Right atrium auricular region (tissue), 2 donors: ENCODE measurements around the gene TMEM258. TPM values are rescaled to one million over a fixed set of nuclear protein-coding genes. Genes with fewer than 3 reads are reported as not detected.

ENCODE experiments used
- DNase-seq: peaks from one replicate; pipeline ENCODE4 v3.0.0-alpha.2; 2019; ENCODE audit warnings: low spot score
- H3K27ac ChIP-seq, 2 donors: fragments of 200-600 bp; sonication (generic); 1 replicate in 1 of 2; 2 replicates in 1 of 2; pipeline ENCODE4 v1.5.1; 2016 to 2019
- H3K27me3 ChIP-seq, 2 donors: fragments of 200-600 bp; sonication (generic); one replicate each; pipeline versions ENCODE4 v1.5.1 to v1.6.0; 2017 to 2019
- H3K36me3 ChIP-seq: fragments of 200-600 bp; sonication (generic); one replicate; pipeline ENCODE4 v1.5.1; 2016
- H3K4me1 ChIP-seq, 2 donors: fragments of 200-600 bp; sonication (generic); one replicate each; pipeline versions ENCODE4 v1.5.1 to v1.6.0; 2017 to 2019
- H3K4me3 ChIP-seq, 2 donors: fragments of 200-600 bp; sonication (generic); 1 replicate in 1 of 2; 2 replicates in 1 of 2; pipeline ENCODE4 v1.5.1; 2017 to 2019; ENCODE audit warnings: mild to moderate bottlenecking in 1 of 2, moderate library complexity in 1 of 2
- H3K9me3 ChIP-seq, 2 donors: fragments of 200-600 bp; sonication (generic); one replicate each; pipeline ENCODE4 v1.5.1; 2019
- microRNA counts, 2 donors: library from miRNA; unstranded; fragments of <30 nt; microRNA quantifications; one replicate each; lab custom pipeline; 2016 to 2017
- total RNA-seq, 2 donors: library from RNA; depleted of rRNA; stranded (reverse); fragments of >200 nt; gene quantifications; one replicate each; pipeline ENCODE4 v1.1.0, GENCODE V29; 2016
- TF ChIP-seq, protein P1 (sequence below), 2 donors: fragments of 200-600 bp; sonication (generic); IDR thresholded peaks; one replicate each; pipeline ENCODE4 v1.5.1; 2019; ENCODE audit warnings: antibody characterized with exemption in 2 of 2

Gene TMEM258
- total RNA-seq, 2 donors from 2014 or later = 43.4 to 54.7 TPM

DNA sequence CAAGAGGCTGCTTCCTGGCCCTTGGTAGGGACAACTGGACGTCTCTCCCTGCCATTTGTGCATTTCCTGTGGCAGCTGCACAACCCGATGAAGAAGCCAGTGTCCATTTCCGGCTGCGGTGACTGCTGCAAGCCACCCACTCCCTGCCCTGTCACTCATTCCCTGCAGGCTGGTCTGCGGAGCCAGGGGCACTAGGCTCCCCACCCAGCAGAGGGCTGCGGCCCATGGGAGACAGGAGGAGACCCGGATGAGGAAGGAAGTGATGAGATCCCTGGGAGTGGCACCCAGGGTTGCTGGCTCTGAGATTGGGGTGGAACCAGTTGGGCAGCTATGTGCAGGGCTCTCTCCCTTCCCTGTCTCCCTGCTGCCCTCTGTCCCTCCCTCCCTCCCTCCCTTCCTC, 50.0 kb downstream of the TMEM258 start:
- H3K9me3 ChIP-seq = no peaks in the 10 kb centered on the region
- H3K36me3 ChIP-seq = peaks cover 8% of the 10 kb centered on the region
- no peaks in the 10 kb centered on the region for H3K27me3 ChIP-seq
- no peaks in the 10 kb centered on the region for H3K4me1 ChIP-seq
- no peak overlapping the region for H3K4me3 ChIP-seq
- TF ChIP-seq, protein P1, sequence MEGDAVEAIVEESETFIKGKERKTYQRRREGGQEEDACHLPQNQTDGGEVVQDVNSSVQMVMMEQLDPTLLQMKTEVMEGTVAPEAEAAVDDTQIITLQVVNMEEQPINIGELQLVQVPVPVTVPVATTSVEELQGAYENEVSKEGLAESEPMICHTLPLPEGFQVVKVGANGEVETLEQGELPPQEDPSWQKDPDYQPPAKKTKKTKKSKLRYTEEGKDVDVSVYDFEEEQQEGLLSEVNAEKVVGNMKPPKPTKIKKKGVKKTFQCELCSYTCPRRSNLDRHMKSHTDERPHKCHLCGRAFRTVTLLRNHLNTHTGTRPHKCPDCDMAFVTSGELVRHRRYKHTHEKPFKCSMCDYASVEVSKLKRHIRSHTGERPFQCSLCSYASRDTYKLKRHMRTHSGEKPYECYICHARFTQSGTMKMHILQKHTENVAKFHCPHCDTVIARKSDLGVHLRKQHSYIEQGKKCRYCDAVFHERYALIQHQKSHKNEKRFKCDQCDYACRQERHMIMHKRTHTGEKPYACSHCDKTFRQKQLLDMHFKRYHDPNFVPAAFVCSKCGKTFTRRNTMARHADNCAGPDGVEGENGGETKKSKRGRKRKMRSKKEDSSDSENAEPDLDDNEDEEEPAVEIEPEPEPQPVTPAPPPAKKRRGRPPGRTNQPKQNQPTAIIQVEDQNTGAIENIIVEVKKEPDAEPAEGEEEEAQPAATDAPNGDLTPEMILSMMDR (IDR thresholded peaks at IDR 0.05) = no peak
- DNase-seq = no peak
- no peak overlapping the region for H3K27ac ChIP-seq

- TF ChIP-seq, protein P1 (IDR thresholded peaks at IDR 0.05) = no peak
Measured at GRCh38 chr11:61739966-61740365, 52.4 kb downstream of the TMEM258 start.

GRCh38 chr11:61739413-61739812, 53.0 kb downstream of the TMEM258 start:
- DNase-seq = no peak
- Histone ChIP-seq H3K27ac (no peak overlapping the region), H3K27me3 (no peaks in the 10 kb centered on the region), H3K36me3 (peaks cover 23% of the 10 kb centered on the region), H3K9me3 (no peaks in the 10 kb centered on the region), H3K4me1 (no peaks in the 10 kb centered on the region), H3K4me3 (no peak overlapping the region)
- TF ChIP-seq, protein P1 (IDR thresholded peaks at IDR 0.05) = no peak

More at GRCh38 chr11:61739966-61740365, 52.4 kb downstream of the TMEM258 start:
- no peaks in the 10 kb centered on the region for H3K27me3 ChIP-seq
- H3K27ac ChIP-seq = no peak overlapping the region
- H3K4me3 ChIP-seq = no peak overlapping the region
- peaks cover 23% of the 10 kb centered on the region for H3K36me3 ChIP-seq
- no peaks in the 10 kb centered on the region for H3K4me1 ChIP-seq
- H3K9me3 ChIP-seq = no peaks in the 10 kb centered on the region
- DNase-seq = no peak

MicroRNA genes within 50 kb of the gene (microRNA counts, 767-probe panel; counts per million panel counts)
- microRNA hsa-miR-1908 (lab: Ali Mortazavi, UCI) (0 to 1,627 counts per million in 2 donors), microRNA hsa-miR-611 (lab: Ali Mortazavi, UCI) (0 to 31.0 counts per million in 2 donors)

Other genes starting within 250 kb of the TMEM258 start
- gene SYT7, start 211.5 kb downstream of the TMEM258 start, total RNA-seq = 10 to 100 TPM; 19.2 to 23.6 TPM
- gene DAGLA, start 112.2 kb downstream of the TMEM258 start, total RNA-seq = 1 to 10 TPM; 3.9 to 5.7 TPM
- gene MYRF, start 40.0 kb downstream of the TMEM258 start, total RNA-seq = 10 to 100 TPM in 1 of 2 donors, 1 to 10 TPM in 1; 7.0 to 13.1 TPM
- gene FEN1, start 312 bp upstream of the TMEM258 start, total RNA-seq = 1 to 10 TPM; 3.7 to 4.0 TPM
- 10 to 100 TPM; 21.8 to 28.4 TPM for gene FADS1, start 24.4 kb upstream of the TMEM258 start, total RNA-seq
- 10 to 100 TPM in 1 of 2 donors, 1 to 10 TPM in 1; 5.1 to 10.2 TPM for gene FADS2, start 35.7 kb upstream of the TMEM258 start, total RNA-seq
- 10 to 100 TPM; 48.7 to 93.0 TPM for gene FADS3, start 98.9 kb upstream of the TMEM258 start, total RNA-seq
- gene RAB3IL1, start 125.0 kb upstream of the TMEM258 start, total RNA-seq = 10 to 100 TPM in 1 of 2 donors, 1 to 10 TPM in 1; 4.3 to 16.8 TPM
- 1 to 10 TPM; 1.3 to 4.7 TPM for gene BEST1, start 157.8 kb upstream of the TMEM258 start, total RNA-seq
- 1,000 to 10,000 TPM; 2,265 to 2,787 TPM for gene FTH1, start 175.0 kb upstream of the TMEM258 start, total RNA-seq